GM23338 (cell line): ENCODE data around the gene CACNB3.

ENCODE experiments used
- CREB1 ChIP-seq: fragments of 250-450 bp; sonication (Bioruptor Pico); IDR thresholded peaks from 2 replicates; pipeline ENCODE4 v1.5.0; 2020; ENCODE audit warnings: low read depth, mild to moderate bottlenecking, moderate library complexity
- CTCF ChIP-seq, 2 experiments: fragments of 200-600 bp in 1 of 2; sonication (generic) in 1 of 2; conservative IDR thresholded peaks; 2 replicates each; pipeline versions ENCODE4 v1.5.1 to v1.6.1; 2016 to 2017; ENCODE audit warnings: antibody characterized with exemption in 2 of 2, low read depth in 2 of 2, mild to moderate bottlenecking in 2 of 2, moderate library complexity in 1 of 2
- ETS1 ChIP-seq: IDR thresholded peaks from 2 replicates; pipeline ENCODE4 v1.6.1; 2016; ENCODE audit warnings: antibody characterized with exemption
- EZH2 ChIP-seq: fragments of 200-600 bp; sonication (generic); IDR thresholded peaks from one replicate; pipeline ENCODE4 v1.8.0; 2017; ENCODE audit warnings: antibody characterized with exemption, mild to moderate bottlenecking, low read depth; ENCODE audit not compliant: unreplicated experiment
- EZH2phosphoT487 ChIP-seq: fragments of 200-600 bp; sonication (generic); IDR thresholded peaks from one replicate; pipeline ENCODE4 v1.8.1; 2018; ENCODE audit warnings: antibody characterized with exemption; ENCODE audit not compliant: unreplicated experiment
- JUNB ChIP-seq: IDR thresholded peaks from one replicate; pipeline ENCODE4 v1.6.1; 2016; ENCODE audit warnings: antibody characterized with exemption; ENCODE audit not compliant: unreplicated experiment
- NANOG ChIP-seq: IDR thresholded peaks from 2 replicates; pipeline ENCODE4 v1.6.1; 2016; ENCODE audit warnings: antibody characterized with exemption, borderline replicate concordance
- POLR2AphosphoS5 ChIP-seq: IDR thresholded peaks from 2 replicates; pipeline ENCODE4 v1.6.1; 2016; ENCODE audit warnings: antibody characterized with exemption, low read depth
- REST ChIP-seq: IDR thresholded peaks from one replicate; pipeline ENCODE4 v1.6.1; 2018; ENCODE audit warnings: antibody characterized with exemption; ENCODE audit not compliant: unreplicated experiment
- STAT1 ChIP-seq: IDR thresholded peaks from one replicate; pipeline ENCODE4 v1.6.1; 2016; ENCODE audit warnings: antibody characterized with exemption; ENCODE audit not compliant: unreplicated experiment
- ZNF114 ChIP-seq: fragments of 250-450 bp; sonication (Bioruptor Pico); IDR thresholded peaks from 2 replicates; pipeline ENCODE4 v1.5.0; 2020; ENCODE audit warnings: mild to moderate bottlenecking, moderate library complexity
- ZNF331 ChIP-seq: fragments of 250-450 bp; sonication (Bioruptor Pico); IDR thresholded peaks from 2 replicates; pipeline ENCODE4 v1.5.0; 2020; ENCODE audit warnings: low read depth, mild to moderate bottlenecking, moderate library complexity
- ZNF462 ChIP-seq: fragments of 250-450 bp; sonication (Bioruptor Pico); IDR thresholded peaks from 2 replicates; pipeline ENCODE4 v1.5.0; 2020; ENCODE audit warnings: mild to moderate bottlenecking, moderate library complexity

GRCh38 chr12:48859607-48860006, 41.3 kb downstream of the CACNB3 start:
- TF ChIP-seq CTCF (conservative IDR thresholded peaks at IDR 0.05; ENCODE audit: low read depth in 2 of 2) (no peak), EZH2 (no peak), POLR2AphosphoS5 (no peak), REST (no peak), JUNB (no peak), EZH2phosphoT487 (no peak), ZNF331 (no peak), NANOG (no peak), ZNF114 (CRISPR knock-in tag) (no peak), CREB1 (CRISPR knock-in tag) (no peak), ZNF462 (CRISPR knock-in tag) (no peak), STAT1 (no peak), ETS1 (no peak)
